ENCODE results near the gene ZSWIM1.

DNA sequence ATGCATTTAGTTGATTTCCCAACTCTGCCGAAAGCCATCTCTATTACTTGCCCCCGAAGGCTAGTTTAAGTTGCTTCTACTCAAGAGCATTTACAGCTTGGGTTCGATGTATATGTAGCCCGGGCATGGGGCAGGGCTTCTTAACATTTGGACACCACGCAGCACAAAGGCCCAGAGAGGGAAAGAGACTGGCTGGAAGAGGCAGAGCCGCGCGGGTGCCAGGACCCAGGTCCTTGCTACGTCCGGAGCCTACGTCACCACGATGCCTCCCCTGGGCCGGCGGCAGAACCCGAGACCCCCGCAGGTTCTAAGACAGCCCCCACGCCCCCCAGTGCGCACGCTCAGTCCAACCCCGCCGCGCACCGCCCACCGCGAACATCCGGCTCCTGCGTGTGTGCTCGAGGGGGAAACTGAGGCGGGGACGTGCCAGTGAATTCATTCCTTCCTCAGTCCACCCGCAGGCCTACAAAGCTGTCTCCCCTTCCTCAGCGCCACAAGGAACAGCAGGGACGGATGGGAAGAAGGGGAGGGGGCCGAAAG, 53.1 kb downstream of the ZSWIM1 start:
- TF ChIP-seq POLR2A (IDR thresholded peaks at IDR 0.05; ENCODE audit: low read length) (no peak), GATA1 (IDR thresholded peaks at IDR 0.05; ENCODE audit: low read depth, low read length) (no peak)
